D721Med (cell line): ENCODE data around the gene CYB5D1.

Source experiments
- DNase-seq: peaks from one replicate; pipeline ENCODE4 v3.0.0; 2011; ENCODE audit warnings: low spot score; ENCODE audit not compliant: insufficient read length
- FAIRE-seq: peaks from 2 replicates; lab custom pipeline; 2011; peaks lifted over from hg19 to GRCh38; lab: Jason Lieb, UNC
- CTCF ChIP-seq: IDR thresholded peaks from 2 replicates; pipeline ENCODE4 v1.5.1; 2012; ENCODE audit warnings: mild to moderate bottlenecking, control low read depth; ENCODE audit not compliant: insufficient read depth; ENCODE audit errors: missing control alignments

CYB5D1 gene

GRCh38 chr17:7825206-7825990 lies 32.4 kb upstream of the CYB5D1 start:
- DNase-seq (no peak), FAIRE-seq (no peak)
- TF ChIP-seq CTCF: no peak

GRCh38 chr17:7830616-7831015 lies 27.2 kb upstream of the CYB5D1 start:
- FAIRE-seq: no peak
- no peak for TF ChIP-seq CTCF

GRCh38 chr17:7831233-7831632 lies 26.6 kb upstream of the CYB5D1 start:
- TF ChIP-seq CTCF: no peak
- no peak for FAIRE-seq
- no peak for DNase-seq

More at GRCh38 chr17:7830616-7831015, 27.2 kb upstream of the CYB5D1 start:
- no peak for DNase-seq

GRCh38 chr17:7832431-7832830 lies 25.4 kb upstream of the CYB5D1 start:
- no peak for FAIRE-seq
- no peak for DNase-seq

GRCh38 chr17:7833011-7833794 lies 24.6 kb upstream of the CYB5D1 start:
- no peak for TF ChIP-seq CTCF
- FAIRE-seq (no peak), DNase-seq (no peak)

More at GRCh38 chr17:7832431-7832830, 25.4 kb upstream of the CYB5D1 start:
- TF ChIP-seq CTCF: no peak

GRCh38 chr17:7833795-7834541 lies 23.8 kb upstream of the CYB5D1 start, which contains the start of gene KDM6B:
KDM6B (plus strand) TSS chr17:7834217; CDS start chr17:7845555, 11,338 bp downstream.
- no peak for FAIRE-seq
- DNase-seq: peak; percentile 76
- TF ChIP-seq CTCF: no peak
